Gastroesophageal sphincter (tissue), 3 donors: ENCODE results near the gene TEC.

ENCODE experiments used
- CTCF ChIP-seq, 4 experiments: fragments of 200-600 bp in 2 of 4; fragments of 450-650 bp in 2 of 4; sonication (generic) in 1 of 4; IDR thresholded peaks; one replicate each; pipeline ENCODE4 v1.5.1; 2017 to 2019; ENCODE audit warnings: antibody characterized with exemption in 4 of 4, mild to moderate bottlenecking in 2 of 4, moderate library complexity in 2 of 4
- POLR2A ChIP-seq, 2 donors: fragments of 450-650 bp; IDR thresholded peaks; one replicate each; pipeline ENCODE4 v1.6.1; 2017; ENCODE audit warnings: antibody characterized with exemption in 2 of 2, mild to moderate bottlenecking in 2 of 2, moderate library complexity in 1 of 2
- POLR2AphosphoS5 ChIP-seq: sonication (generic); formaldehyde crosslinking; IDR thresholded peaks from one replicate; pipeline ENCODE4 v1.6.1; 2017; ENCODE audit warnings: antibody characterized with exemption

DNA sequence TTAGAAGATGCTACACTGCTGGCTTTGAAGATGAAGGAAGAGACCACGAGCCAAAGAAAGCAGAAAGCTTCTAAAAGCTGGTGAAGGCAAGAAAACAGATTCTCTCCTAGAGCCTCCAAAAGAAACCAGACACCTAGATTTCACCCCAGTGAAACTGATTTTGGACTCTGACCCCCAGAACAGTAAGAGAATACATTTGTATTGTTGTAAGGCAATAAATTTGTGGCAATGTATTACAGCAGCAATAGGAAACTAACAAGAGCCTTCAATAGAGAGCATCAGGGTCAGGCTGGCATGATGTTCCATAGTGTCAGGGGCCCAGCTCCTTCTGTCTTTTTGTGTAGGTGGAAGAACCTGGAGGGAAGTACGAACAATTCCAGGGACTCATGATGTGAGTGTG, 6.0 kb upstream of the TEC start:
- TF ChIP-seq CTCF (IDR thresholded peaks at IDR 0.05) (no peak), POLR2AphosphoS5 (no peak), POLR2A (IDR thresholded peaks at IDR 0.05) (no peak)
